SK-N-SH treated with all-trans-retinoic acid at 6 μM for 48 hours (cell line): ENCODE data around the gene PDE7B.

ENCODE experiments used
- ATAC-seq: fragments of 200-7000 bp; cut with Tn5 transposase; 3 replicates; pipeline ENCODE4 v1.9.1; 2020; ENCODE audit warnings: mild to moderate bottlenecking, moderate library complexity
- ARNTL ChIP-seq: fragments of 450-650 bp; formaldehyde crosslinking; IDR thresholded peaks from 2 replicates; pipeline ENCODE4 v1.5.0; 2020; ENCODE audit warnings: low read depth, mild to moderate bottlenecking, moderate library complexity, borderline replicate concordance
- BACH2 ChIP-seq: fragments of 250-450 bp; sonication (Bioruptor Pico); IDR thresholded peaks from 2 replicates; pipeline ENCODE4 v1.9.0; 2021; ENCODE audit warnings: mild to moderate bottlenecking, borderline replicate concordance
- CSDC2 ChIP-seq: fragments of 250-450 bp; sonication (Bioruptor Pico); IDR thresholded peaks from 2 replicates; pipeline ENCODE4 v1.5.0; 2020; ENCODE audit warnings: mild to moderate bottlenecking, moderate library complexity
- ESRRG ChIP-seq: fragments of 250-450 bp; sonication (Bioruptor Pico); IDR thresholded peaks from 2 replicates; pipeline ENCODE4 v1.6.1; 2021; ENCODE audit warnings: mild to moderate bottlenecking
- GLIS3 ChIP-seq: fragments of 250-450 bp; sonication (Bioruptor Pico); IDR thresholded peaks from 2 replicates; pipeline ENCODE4 v1.5.0; 2020; ENCODE audit warnings: mild to moderate bottlenecking, moderate library complexity
- ISL1 ChIP-seq: fragments of 250-450 bp; sonication (Bioruptor Pico); IDR thresholded peaks from 2 replicates; pipeline ENCODE4 v2.1.2; 2022; ENCODE audit warnings: mild to moderate bottlenecking, moderate library complexity
- OSR1 ChIP-seq: fragments of 250-450 bp; sonication (Bioruptor Pico); IDR thresholded peaks from 2 replicates; pipeline ENCODE4 v1.8.0; 2022; ENCODE audit warnings: moderate library complexity, mild to moderate bottlenecking, inconsistent platforms
- PPARA ChIP-seq: fragments of 250-450 bp; sonication (Bioruptor Pico); IDR thresholded peaks from 2 replicates; pipeline ENCODE4 v1.5.0; 2020; ENCODE audit warnings: mild to moderate bottlenecking, borderline replicate concordance
- RARB ChIP-seq: fragments of 250-450 bp; sonication (Bioruptor Pico); IDR thresholded peaks from 2 replicates; pipeline ENCODE4 v1.8.0; 2021; ENCODE audit warnings: mild to moderate bottlenecking, moderate library complexity
- SNAI2 ChIP-seq: fragments of 250-450 bp; sonication (Bioruptor Pico); IDR thresholded peaks from 2 replicates; pipeline ENCODE4 v1.5.0; 2020; ENCODE audit warnings: mild to moderate bottlenecking, moderate library complexity
- TCF4 ChIP-seq: fragments of 250-450 bp; sonication (Bioruptor Pico); IDR thresholded peaks from 2 replicates; pipeline ENCODE4 v1.8.0; 2021; ENCODE audit warnings: mild to moderate bottlenecking, moderate library complexity, borderline replicate concordance
- TOX ChIP-seq: fragments of 250-450 bp; sonication (Bioruptor Pico); IDR thresholded peaks from 2 replicates; pipeline ENCODE4 v1.8.0; 2021; ENCODE audit warnings: mild to moderate bottlenecking, moderate library complexity, borderline replicate concordance
- ZC3H10 ChIP-seq: fragments of 250-450 bp; sonication (Bioruptor Pico); IDR thresholded peaks from 2 replicates; pipeline ENCODE4 v1.5.1; 2021; ENCODE audit warnings: mild to moderate bottlenecking, moderate library complexity
- ZFP3 ChIP-seq: fragments of 250-450 bp; sonication (Bioruptor Pico); IDR thresholded peaks from 2 replicates; pipeline ENCODE4 v1.5.0; 2020; ENCODE audit warnings: mild to moderate bottlenecking, moderate library complexity
- ZFP30 ChIP-seq: fragments of 450-650 bp; formaldehyde crosslinking; IDR thresholded peaks from 2 replicates; pipeline ENCODE4 v1.5.0; 2022; ENCODE audit warnings: mild to moderate bottlenecking, moderate library complexity
- ZNF565 ChIP-seq: fragments of 450-650 bp; formaldehyde crosslinking; conservative IDR thresholded peaks from 2 replicates; pipeline ENCODE4 v1.5.0; 2020; ENCODE audit warnings: low read depth, mild to moderate bottlenecking, moderate library complexity
- ZNF70 ChIP-seq: fragments of 450-650 bp; formaldehyde crosslinking; IDR thresholded peaks from 2 replicates; pipeline ENCODE4 v1.5.0; 2020; ENCODE audit warnings: mild to moderate bottlenecking, moderate library complexity
- TF ChIP-seq, protein P1 (sequence below): fragments of 250-450 bp; sonication (Bioruptor Pico); IDR thresholded peaks from 2 replicates; pipeline ENCODE4 v1.5.0; 2020; ENCODE audit warnings: mild to moderate bottlenecking, moderate library complexity
- TF ChIP-seq, protein P2 (sequence below): fragments of 250-450 bp; sonication (Bioruptor Pico); IDR thresholded peaks from 2 replicates; pipeline ENCODE4 v1.5.1; 2020; ENCODE audit warnings: low read depth, mild to moderate bottlenecking, moderate library complexity
- TF ChIP-seq, protein P3 (sequence below): fragments of 250-450 bp; sonication (Bioruptor Pico); IDR thresholded peaks from 2 replicates; pipeline ENCODE4 v1.8.0; 2020; ENCODE audit warnings: mild to moderate bottlenecking, moderate library complexity, borderline replicate concordance
- TF ChIP-seq, protein P4 (sequence below): fragments of 250-450 bp; sonication (Bioruptor Pico); IDR thresholded peaks from 2 replicates; pipeline ENCODE4 v1.8.0; 2021; ENCODE audit warnings: low read depth, mild to moderate bottlenecking, moderate library complexity, borderline replicate concordance

The PDE7B gene

DNA sequence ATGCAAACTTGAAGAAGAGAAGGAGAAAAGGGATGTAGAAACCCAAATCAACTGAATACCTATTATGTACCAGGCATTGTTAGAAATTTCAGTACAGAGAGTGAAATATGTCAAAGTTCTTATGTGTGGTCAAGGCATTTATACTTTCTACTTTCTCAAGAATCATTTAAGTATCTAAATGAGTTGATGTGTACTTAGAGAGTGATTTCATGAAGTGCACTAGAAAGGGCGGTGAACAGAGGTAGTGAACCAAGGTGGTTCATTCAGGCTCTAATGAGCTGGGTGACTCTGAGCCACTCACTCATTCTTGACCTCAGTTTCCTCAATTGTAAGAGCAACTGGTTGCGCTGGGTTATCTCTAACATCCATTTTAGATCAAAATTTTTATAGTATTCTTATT lies 3.3 kb downstream of the PDE7B start (continued):
- TF ChIP-seq GLIS3 (CRISPR knock-in tag) (no peak), ZC3H10 (CRISPR knock-in tag) (no peak), ZNF70 (CRISPR knock-in tag) (no peak)

DNA sequence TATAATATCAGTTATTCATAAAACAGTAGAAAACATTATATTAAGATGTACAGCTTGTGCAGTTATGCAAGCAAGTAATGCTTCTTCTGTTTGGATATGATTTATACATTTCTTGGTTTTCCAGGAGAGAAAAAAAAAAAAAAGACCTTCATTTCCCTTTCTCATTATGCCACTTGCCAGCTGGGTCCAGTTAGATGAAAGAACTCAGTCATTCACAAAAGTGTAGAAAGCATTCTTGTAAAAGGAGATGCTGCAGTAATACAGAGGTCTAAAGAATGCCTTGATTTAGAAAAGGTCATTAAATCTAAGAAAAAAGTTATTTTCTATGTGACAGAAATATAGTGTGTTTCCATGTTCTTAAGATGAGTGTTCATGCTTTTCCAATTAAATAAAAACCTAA lies 7.4 kb downstream of the PDE7B start:
- ATAC-seq = no peak
- TF ChIP-seq RARB (no peak), TOX (no peak), ESRRG (no peak), PPARA (CRISPR knock-in tag) (no peak), ZNF70 (CRISPR knock-in tag) (no peak), ARNTL (no peak), ZFP3 (CRISPR knock-in tag) (no peak), ZC3H10 (CRISPR knock-in tag) (no peak), BACH2 (CRISPR knock-in tag) (no peak), CSDC2 (CRISPR knock-in tag) (no peak), ZNF565 (CRISPR knock-in tag) (no peak), ZFP30 (CRISPR knock-in tag) (no peak), ISL1 (CRISPR knock-in tag) (no peak), SNAI2 (CRISPR knock-in tag) (no peak), GLIS3 (CRISPR knock-in tag) (no peak), OSR1 (CRISPR knock-in tag) (no peak), TCF4 (CRISPR knock-in tag) (no peak)
- TF ChIP-seq, protein P1, sequence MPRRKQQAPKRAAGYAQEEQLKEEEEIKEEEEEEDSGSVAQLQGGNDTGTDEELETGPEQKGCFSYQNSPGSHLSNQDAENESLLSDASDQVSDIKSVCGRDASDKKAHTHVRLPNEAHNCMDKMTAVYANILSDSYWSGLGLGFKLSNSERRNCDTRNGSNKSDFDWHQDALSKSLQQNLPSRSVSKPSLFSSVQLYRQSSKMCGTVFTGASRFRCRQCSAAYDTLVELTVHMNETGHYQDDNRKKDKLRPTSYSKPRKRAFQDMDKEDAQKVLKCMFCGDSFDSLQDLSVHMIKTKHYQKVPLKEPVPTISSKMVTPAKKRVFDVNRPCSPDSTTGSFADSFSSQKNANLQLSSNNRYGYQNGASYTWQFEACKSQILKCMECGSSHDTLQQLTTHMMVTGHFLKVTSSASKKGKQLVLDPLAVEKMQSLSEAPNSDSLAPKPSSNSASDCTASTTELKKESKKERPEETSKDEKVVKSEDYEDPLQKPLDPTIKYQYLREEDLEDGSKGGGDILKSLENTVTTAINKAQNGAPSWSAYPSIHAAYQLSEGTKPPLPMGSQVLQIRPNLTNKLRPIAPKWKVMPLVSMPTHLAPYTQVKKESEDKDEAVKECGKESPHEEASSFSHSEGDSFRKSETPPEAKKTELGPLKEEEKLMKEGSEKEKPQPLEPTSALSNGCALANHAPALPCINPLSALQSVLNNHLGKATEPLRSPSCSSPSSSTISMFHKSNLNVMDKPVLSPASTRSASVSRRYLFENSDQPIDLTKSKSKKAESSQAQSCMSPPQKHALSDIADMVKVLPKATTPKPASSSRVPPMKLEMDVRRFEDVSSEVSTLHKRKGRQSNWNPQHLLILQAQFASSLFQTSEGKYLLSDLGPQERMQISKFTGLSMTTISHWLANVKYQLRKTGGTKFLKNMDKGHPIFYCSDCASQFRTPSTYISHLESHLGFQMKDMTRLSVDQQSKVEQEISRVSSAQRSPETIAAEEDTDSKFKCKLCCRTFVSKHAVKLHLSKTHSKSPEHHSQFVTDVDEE = no peak
- TF ChIP-seq, protein P2, sequence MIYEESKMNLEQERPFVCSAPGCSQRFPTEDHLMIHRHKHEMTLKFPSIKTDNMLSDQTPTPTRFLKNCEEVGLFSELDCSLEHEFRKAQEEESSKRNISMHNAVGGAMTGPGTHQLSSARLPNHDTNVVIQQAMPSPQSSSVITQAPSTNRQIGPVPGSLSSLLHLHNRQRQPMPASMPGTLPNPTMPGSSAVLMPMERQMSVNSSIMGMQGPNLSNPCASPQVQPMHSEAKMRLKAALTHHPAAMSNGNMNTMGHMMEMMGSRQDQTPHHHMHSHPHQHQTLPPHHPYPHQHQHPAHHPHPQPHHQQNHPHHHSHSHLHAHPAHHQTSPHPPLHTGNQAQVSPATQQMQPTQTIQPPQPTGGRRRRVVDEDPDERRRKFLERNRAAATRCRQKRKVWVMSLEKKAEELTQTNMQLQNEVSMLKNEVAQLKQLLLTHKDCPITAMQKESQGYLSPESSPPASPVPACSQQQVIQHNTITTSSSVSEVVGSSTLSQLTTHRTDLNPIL (CRISPR knock-in tag) = no peak
- TF ChIP-seq, protein P3, sequence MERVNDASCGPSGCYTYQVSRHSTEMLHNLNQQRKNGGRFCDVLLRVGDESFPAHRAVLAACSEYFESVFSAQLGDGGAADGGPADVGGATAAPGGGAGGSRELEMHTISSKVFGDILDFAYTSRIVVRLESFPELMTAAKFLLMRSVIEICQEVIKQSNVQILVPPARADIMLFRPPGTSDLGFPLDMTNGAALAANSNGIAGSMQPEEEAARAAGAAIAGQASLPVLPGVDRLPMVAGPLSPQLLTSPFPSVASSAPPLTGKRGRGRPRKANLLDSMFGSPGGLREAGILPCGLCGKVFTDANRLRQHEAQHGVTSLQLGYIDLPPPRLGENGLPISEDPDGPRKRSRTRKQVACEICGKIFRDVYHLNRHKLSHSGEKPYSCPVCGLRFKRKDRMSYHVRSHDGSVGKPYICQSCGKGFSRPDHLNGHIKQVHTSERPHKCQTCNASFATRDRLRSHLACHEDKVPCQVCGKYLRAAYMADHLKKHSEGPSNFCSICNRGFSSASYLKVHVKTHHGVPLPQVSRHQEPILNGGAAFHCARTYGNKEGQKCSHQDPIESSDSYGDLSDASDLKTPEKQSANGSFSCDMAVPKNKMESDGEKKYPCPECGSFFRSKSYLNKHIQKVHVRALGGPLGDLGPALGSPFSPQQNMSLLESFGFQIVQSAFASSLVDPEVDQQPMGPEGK = no peak

DNA sequence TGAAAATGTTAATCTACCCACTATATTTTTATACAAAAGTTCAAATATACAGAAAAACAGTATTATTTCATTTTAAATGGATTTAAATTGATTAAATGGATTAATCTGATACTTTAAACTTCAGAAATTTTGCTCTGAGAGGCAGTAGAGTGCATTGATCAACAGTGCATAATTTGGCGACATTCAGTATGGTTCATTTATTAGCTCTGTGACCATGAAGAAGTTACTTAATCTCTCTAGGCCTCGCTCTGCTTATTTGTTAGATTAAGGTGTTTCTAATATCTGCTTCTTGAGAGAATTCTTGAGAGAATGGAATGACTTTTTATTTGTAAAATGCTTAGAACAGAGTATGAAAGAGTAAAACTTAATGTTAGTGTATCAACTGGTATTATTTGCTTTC lies 8.9 kb downstream of the PDE7B start:
- TF ChIP-seq, protein P3 = no peak
- TF ChIP-seq BACH2 (CRISPR knock-in tag) (no peak), CSDC2 (CRISPR knock-in tag) (no peak), TOX (no peak), ARNTL (no peak), PPARA (CRISPR knock-in tag) (no peak), ZNF565 (CRISPR knock-in tag) (no peak)
- TF ChIP-seq, protein P4, sequence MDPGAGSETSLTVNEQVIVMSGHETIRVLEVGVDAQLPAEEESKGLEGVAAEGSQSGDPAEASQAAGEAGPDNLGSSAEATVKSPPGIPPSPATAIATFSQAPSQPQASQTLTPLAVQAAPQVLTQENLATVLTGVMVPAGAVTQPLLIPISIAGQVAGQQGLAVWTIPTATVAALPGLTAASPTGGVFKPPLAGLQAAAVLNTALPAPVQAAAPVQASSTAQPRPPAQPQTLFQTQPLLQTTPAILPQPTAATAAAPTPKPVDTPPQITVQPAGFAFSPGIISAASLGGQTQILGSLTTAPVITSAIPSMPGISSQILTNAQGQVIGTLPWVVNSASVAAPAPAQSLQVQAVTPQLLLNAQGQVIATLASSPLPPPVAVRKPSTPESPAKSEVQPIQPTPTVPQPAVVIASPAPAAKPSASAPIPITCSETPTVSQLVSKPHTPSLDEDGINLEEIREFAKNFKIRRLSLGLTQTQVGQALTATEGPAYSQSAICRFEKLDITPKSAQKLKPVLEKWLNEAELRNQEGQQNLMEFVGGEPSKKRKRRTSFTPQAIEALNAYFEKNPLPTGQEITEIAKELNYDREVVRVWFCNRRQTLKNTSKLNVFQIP (CRISPR knock-in tag) = no peak
- ATAC-seq = no peak
